Breast epithelium (tissue), 4 donors: Measurements from ENCODE around the gene SEC14L5. TPM values are rescaled to one million over a fixed set of nuclear protein-coding genes. Genes with fewer than 3 reads are reported as not detected.

Experiments
- DNase-seq, 2 donors: peaks; one replicate each; pipeline ENCODE4 v3.0.0-alpha.2; 2019; ENCODE audit warnings: low spot score in 2 of 2
- H3K27ac ChIP-seq, 2 donors: fragments of 200-600 bp; sonication (generic) in 1 of 2; one replicate each; pipeline ENCODE4 v1.5.1; 2016 to 2019; ENCODE audit warnings: mild to moderate bottlenecking in 1 of 2
- H3K27me3 ChIP-seq, 2 donors: fragments of 200-600 bp; sonication (generic) in 1 of 2; one replicate each; pipeline versions ENCODE4 v1.5.1 to v1.6.0; 2017 to 2019; ENCODE audit warnings: control low read depth in 1 of 2, mild to moderate bottlenecking in 1 of 2
- H3K36me3 ChIP-seq: fragments of 200-600 bp; one replicate; pipeline ENCODE4 v1.5.1; 2019
- H3K4me1 ChIP-seq, 2 donors: fragments of 200-600 bp; sonication (generic); one replicate each; pipeline ENCODE4 v1.5.1; 2016 to 2019; ENCODE audit warnings: control low read depth in 1 of 2
- H3K4me3 ChIP-seq, 3 donors: fragments of 200-600 bp; sonication (generic); 1 replicate in 2 of 3; 2 replicates in 1 of 3; pipeline ENCODE4 v1.5.1; 2016 to 2019; ENCODE audit warnings: mild to moderate bottlenecking in 3 of 3, moderate library complexity in 2 of 3
- H3K9me3 ChIP-seq, 2 donors: fragments of 200-600 bp; sonication (generic) in 1 of 2; one replicate each; pipeline ENCODE4 v1.5.1; 2016 to 2019; ENCODE audit warnings: control low read depth in 1 of 2
- POLR2A ChIP-seq: fragments of 450-650 bp; IDR thresholded peaks from one replicate; pipeline ENCODE4 v1.6.1; 2016; ENCODE audit warnings: antibody characterized with exemption, mild to moderate bottlenecking, moderate library complexity
- POLR2AphosphoS5 ChIP-seq, 3 donors: sonication (generic); formaldehyde crosslinking; IDR thresholded peaks; one replicate each; pipeline ENCODE4 v1.6.1; 2017; ENCODE audit warnings: antibody characterized with exemption in 3 of 3
- intact Hi-C: fragments of 100-400 bp; cut with DNase I; formaldehyde crosslinking; loops from one replicate; pipeline ENCODE4 v1.15.1; 2023; ENCODE audit warnings: low total_unique reads
- total RNA-seq, 3 donors: library from RNA; depleted of rRNA; stranded (reverse); fragments of >200 nt; gene quantifications; one replicate each; pipeline ENCODE4 v1.1.0, GENCODE V29; 2016
- TF ChIP-seq, protein P1 (sequence below), 3 donors: fragments of 450-650 bp; IDR thresholded peaks; one replicate each; pipeline ENCODE4 v1.5.1; 2016 to 2017; ENCODE audit warnings: antibody characterized with exemption in 3 of 3, mild to moderate bottlenecking in 3 of 3, moderate library complexity in 3 of 3

Gene SEC14L5
- total RNA-seq, 3 donors from 2014 or later: 0.33 to 1.3 (median 0.59) TPM

DNA sequence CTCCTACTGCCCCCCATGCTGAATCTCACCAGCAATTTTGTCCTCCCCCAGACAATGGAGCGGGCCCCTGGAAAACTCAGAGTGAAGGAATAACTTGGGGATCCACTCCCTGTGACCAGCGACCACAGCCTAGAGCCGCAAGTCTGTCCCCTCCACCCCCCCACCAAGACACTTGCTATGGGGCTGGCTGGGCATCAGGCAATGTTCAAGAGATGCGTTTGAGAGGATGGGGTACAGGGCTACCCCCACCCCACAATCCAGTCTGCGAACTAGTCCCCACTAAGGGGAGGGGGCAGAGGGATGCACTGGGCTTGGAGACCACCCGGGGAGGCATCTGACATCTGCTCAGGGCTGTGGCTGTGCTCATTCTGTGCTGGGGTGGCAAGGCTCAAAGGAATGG is 23.5 kb upstream of the SEC14L5 start:
- intact Hi-C loops: no loop called here
- TF ChIP-seq, protein P1, sequence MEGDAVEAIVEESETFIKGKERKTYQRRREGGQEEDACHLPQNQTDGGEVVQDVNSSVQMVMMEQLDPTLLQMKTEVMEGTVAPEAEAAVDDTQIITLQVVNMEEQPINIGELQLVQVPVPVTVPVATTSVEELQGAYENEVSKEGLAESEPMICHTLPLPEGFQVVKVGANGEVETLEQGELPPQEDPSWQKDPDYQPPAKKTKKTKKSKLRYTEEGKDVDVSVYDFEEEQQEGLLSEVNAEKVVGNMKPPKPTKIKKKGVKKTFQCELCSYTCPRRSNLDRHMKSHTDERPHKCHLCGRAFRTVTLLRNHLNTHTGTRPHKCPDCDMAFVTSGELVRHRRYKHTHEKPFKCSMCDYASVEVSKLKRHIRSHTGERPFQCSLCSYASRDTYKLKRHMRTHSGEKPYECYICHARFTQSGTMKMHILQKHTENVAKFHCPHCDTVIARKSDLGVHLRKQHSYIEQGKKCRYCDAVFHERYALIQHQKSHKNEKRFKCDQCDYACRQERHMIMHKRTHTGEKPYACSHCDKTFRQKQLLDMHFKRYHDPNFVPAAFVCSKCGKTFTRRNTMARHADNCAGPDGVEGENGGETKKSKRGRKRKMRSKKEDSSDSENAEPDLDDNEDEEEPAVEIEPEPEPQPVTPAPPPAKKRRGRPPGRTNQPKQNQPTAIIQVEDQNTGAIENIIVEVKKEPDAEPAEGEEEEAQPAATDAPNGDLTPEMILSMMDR (IDR thresholded peaks at IDR 0.05): no peak
- TF ChIP-seq POLR2A: no peak
- no peak for TF ChIP-seq POLR2AphosphoS5 (IDR thresholded peaks at IDR 0.05)
- DNase-seq: no peak
- Histone ChIP-seq H3K36me3 (no peaks in the 10 kb centered on the region), H3K4me1 (peaks cover 8 to 17% of the 10 kb centered on the region in 2 donors), H3K27ac (peak overlapping the region; percentile 93 to 95), H3K9me3 (no peaks in the 10 kb centered on the region), H3K27me3 (no peaks in the 10 kb centered on the region), H3K4me3 (peak overlapping the region; percentile 81 to 93 (median 93))

GRCh38 chr16:4935241-4935855 is 22.8 kb upstream of the SEC14L5 start:
- H3K4me1 ChIP-seq: peaks cover 8 to 17% of the 10 kb centered on the region in 2 donors
- DNase-seq: peak; percentile 88 to 94
- peak overlapping the region; percentile 81 to 93 (median 93) for H3K4me3 ChIP-seq
- no peaks in the 10 kb centered on the region for H3K36me3 ChIP-seq
- no peaks in the 10 kb centered on the region for H3K27me3 ChIP-seq
- TF ChIP-seq, protein P1 (IDR thresholded peaks at IDR 0.05): no peak
- TF ChIP-seq POLR2A (no peak), POLR2AphosphoS5 (IDR thresholded peaks at IDR 0.05) (peak; percentile 85 to 99 (median 99))
- intact Hi-C loops: no loop called here
- no peaks in the 10 kb centered on the region for H3K9me3 ChIP-seq
- peak overlapping the region; percentile 93 to 95 for H3K27ac ChIP-seq

GRCh38 chr16:4936181-4936990 is 21.7 kb upstream of the SEC14L5 start:
- peak overlapping the region; percentile 93 to 95 for H3K27ac ChIP-seq
- H3K27me3 ChIP-seq: no peaks in the 10 kb centered on the region
- H3K9me3 ChIP-seq: no peaks in the 10 kb centered on the region
- intact Hi-C loops: no loop called here
- TF ChIP-seq, protein P1 (IDR thresholded peaks at IDR 0.05): peak; percentile 25 to 48 (median 45)
- no peak for TF ChIP-seq POLR2A
- peak in 1 of 3 donors; percentile 27 for TF ChIP-seq POLR2AphosphoS5 (IDR thresholded peaks at IDR 0.05)
- peak in 1 of 2 donors; percentile 57 for DNase-seq
- H3K36me3 ChIP-seq: no peaks in the 10 kb centered on the region
- peaks cover 8 to 17% of the 10 kb centered on the region in 2 donors for H3K4me1 ChIP-seq
- H3K4me3 ChIP-seq: peak overlapping the region; percentile 81 to 93 (median 93)

DNA sequence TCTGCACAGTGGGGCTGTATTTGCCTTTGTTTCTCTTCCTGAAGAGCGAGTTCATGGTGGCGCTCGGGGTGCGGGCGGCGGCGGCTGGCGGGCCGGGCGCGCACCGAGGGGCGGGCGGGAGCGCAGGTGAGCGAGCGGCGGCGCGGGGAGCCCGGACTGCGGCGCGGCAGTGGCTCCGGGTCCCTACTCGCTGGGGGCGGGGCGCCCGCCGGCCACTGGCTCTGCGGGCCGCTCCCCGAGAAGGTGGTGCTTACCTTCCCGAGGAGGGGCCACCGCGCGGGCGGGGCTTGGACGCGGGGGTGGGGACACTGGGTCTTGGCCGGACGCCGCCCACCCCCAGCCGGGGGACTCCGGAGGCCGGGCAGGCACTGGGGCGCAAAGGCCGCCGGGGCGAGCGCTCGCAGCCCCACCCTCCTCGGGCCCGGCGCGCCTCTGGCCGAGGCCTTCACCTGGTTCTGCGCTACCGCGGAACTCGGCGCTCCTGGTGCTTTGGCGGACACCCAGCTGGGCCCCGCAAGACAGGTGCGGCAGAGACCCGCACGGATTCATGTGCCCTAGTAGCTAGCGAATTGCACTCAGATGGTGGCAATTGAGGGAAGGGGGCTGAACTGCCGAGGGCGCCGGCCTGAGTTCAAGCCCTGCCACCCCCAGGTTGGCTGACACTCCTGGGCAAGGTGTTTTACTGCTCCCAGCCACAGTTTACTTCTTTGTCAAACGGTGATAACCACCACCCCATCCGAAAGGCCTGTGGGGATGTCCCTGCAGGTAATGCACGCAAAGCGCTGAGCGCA is 20.9 kb upstream of the SEC14L5 start, which contains the start of gene PPL:
Gene PPL (minus strand): TSS at position 158 of the 791 bp plus-strand sequence. CDS start 103 bp downstream, at position 55.
- H3K27me3 ChIP-seq: no peaks in the 10 kb centered on the region
- peaks cover 8 to 17% of the 10 kb centered on the region in 2 donors for H3K4me1 ChIP-seq
- intact Hi-C loops: no loop called here
- H3K27ac ChIP-seq: peak within 1 kb of the TSS; percentile 93 to 95
- peak within 1 kb of the TSS; percentile 81 to 93 (median 93) for H3K4me3 ChIP-seq
- TF ChIP-seq POLR2AphosphoS5 (IDR thresholded peaks at IDR 0.05): no peak
- TF ChIP-seq POLR2A: no peak
- TF ChIP-seq, protein P1 (IDR thresholded peaks at IDR 0.05): no peak
- H3K9me3 ChIP-seq: no peaks in the 10 kb centered on the region
- no peaks in the 10 kb centered on the region for H3K36me3 ChIP-seq
- DNase-seq: peak; percentile 92 to 95
